Measurements from ENCODE around the gene CNPPD1.

CNPPD1 gene

DNA sequence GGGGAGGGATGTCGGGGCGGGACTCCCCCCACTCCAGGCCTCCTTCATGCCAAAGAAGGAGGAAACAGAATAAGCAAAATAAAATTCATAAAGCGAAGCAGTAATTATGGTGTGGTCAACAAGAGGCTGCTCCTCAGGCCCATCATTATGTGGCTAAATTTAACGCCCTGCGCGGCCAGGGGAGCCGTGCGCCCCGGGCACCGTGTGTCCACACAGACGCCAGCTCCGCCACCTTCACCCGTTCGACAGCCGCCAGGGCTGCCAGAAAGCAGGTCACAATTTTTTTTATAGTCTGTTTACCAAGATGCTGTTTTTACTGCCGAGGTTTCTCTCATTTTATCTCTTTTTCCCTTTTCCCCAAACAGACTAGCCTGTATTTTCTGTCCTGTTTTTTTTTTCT is 47.1 kb downstream of the CNPPD1 start:
- H3K9ac ChIP-seq (ENCODE audit: low read depth, low read length), result no peak overlapping the region
- H3K27me3 ChIP-seq (ENCODE audit: control insufficient read depth, insufficient read depth, low read length), result no peaks in the 10 kb centered on the region
- no peaks in the 10 kb centered on the region for H3K9me3 ChIP-seq (ENCODE audit: control insufficient read depth, insufficient read depth, low read length)
- no peaks in the 10 kb centered on the region for H3K4me1 ChIP-seq (ENCODE audit: control insufficient read depth, insufficient read depth, low read length)
- H3K4me3 ChIP-seq (ENCODE audit: low read depth, low read length), result no peak overlapping the region
- no peaks in the 10 kb centered on the region for H3K36me3 ChIP-seq (ENCODE audit: control insufficient read depth, insufficient read depth, low read length)

DNA sequence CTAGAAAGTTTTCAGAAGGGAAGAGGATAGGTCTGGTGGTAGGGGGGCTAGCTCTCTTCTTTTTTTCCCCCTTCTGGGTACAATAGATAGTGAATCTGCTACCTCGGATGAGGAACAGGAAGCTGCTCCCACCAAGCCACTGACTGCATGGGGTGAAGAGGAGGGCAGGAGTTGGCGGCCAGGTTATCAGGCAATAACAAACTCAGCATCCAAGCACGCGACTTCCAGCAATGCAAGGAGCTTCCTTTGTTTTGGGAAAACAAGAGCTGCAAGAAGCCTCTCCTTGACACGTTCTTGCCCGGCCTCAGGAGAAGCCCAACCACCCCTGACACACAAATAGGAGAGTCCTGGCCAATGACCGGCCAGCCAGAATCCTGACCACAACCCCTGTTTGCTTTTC is 48.3 kb downstream of the CNPPD1 start:
- H3K27me3 ChIP-seq (ENCODE audit: control insufficient read depth, insufficient read depth, low read length), result no peaks in the 10 kb centered on the region
- H3K4me3 ChIP-seq (ENCODE audit: low read depth, low read length), result no peak overlapping the region
- H3K9me3 ChIP-seq (ENCODE audit: control insufficient read depth, insufficient read depth, low read length), result no peaks in the 10 kb centered on the region
- no peak overlapping the region for H3K9ac ChIP-seq (ENCODE audit: low read depth, low read length)
- no peaks in the 10 kb centered on the region for H3K4me1 ChIP-seq (ENCODE audit: control insufficient read depth, insufficient read depth, low read length)
- no peaks in the 10 kb centered on the region for H3K36me3 ChIP-seq (ENCODE audit: control insufficient read depth, insufficient read depth, low read length)

DNA sequence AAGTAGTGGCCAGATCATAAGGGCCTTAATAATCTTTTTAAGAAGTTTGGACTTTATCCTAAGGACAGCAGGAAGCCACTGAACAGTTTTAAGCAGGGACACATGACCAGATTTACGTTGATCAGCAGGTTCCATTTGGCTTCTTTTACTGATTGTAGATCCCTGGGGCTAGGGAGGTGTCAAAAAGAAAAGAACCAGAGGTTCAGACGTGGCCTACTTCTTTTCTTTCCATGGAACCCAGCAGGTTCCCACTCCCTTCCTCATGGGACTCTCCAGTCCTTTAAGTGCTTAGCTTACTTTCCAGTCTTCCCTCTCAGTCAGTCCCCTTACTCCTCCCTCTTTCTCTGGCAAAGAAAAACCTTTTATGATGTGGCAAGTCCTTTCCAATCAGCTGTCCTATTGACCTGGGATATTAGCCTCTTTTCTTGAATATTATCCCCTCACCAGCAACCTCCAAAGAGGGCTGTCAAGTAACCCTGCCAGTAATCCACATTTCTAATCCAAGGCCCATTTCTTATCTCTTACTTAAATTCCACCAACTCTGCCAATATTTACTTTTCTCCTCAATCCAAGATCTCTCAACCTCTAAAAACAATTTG is 49.6 kb downstream of the CNPPD1 start:
- Histone ChIP-seq H3K36me3 (ENCODE audit: control insufficient read depth, insufficient read depth, low read length) (no peaks in the 10 kb centered on the region), H3K4me1 (ENCODE audit: control insufficient read depth, insufficient read depth, low read length) (no peaks in the 10 kb centered on the region), H3K4me3 (ENCODE audit: low read depth, low read length) (no peak overlapping the region), H3K27me3 (ENCODE audit: control insufficient read depth, insufficient read depth, low read length) (no peaks in the 10 kb centered on the region), H3K9ac (ENCODE audit: low read depth, low read length) (no peak overlapping the region), H3K9me3 (ENCODE audit: control insufficient read depth, insufficient read depth, low read length) (no peaks in the 10 kb centered on the region)

DNA sequence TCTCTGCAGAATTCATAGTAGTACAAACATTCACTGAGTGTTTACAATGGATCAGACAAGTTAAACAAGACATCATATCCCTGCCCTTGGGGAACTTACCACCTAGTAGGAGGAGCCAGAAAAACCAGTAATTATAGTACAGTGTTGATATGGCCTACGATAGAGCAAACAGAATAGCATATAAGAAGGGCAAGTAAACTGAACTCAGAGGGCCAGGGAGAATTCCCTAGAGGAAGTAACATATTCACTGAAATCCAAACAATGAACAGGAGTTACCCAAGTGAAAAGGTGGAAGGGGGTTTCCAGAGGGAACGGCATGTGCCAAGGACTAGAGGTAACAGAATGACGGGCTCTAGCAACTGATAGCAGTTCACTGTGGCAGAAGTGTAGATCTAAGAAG is 50.2 kb downstream of the CNPPD1 start:
- no peaks in the 10 kb centered on the region for H3K9me3 ChIP-seq (ENCODE audit: control insufficient read depth, insufficient read depth, low read length)
- no peak overlapping the region for H3K9ac ChIP-seq (ENCODE audit: low read depth, low read length)
- no peak overlapping the region for H3K4me3 ChIP-seq (ENCODE audit: low read depth, low read length)
- no peaks in the 10 kb centered on the region for H3K4me1 ChIP-seq (ENCODE audit: control insufficient read depth, insufficient read depth, low read length)
- H3K27me3 ChIP-seq (ENCODE audit: control insufficient read depth, insufficient read depth, low read length), result no peaks in the 10 kb centered on the region
- H3K36me3 ChIP-seq (ENCODE audit: control insufficient read depth, insufficient read depth, low read length), result no peaks in the 10 kb centered on the region

DNA sequence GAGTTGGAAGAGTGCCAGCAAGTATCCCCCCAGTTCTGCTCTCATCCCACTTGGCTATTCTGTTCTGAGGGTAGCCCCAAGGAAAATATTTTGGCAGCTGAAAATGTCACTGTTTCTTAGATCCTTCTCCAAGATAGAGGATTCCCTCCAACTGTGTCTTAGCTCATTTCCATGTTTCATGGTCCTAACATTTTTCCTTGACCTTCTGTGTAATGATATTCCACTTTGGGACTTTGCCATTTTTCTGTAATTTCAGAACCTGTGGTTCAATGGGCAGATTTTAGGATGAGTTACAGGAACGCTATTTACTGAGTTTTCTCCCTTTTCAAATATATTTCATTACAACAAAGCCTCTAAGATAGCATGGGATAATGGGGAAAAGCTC is 50.8 kb downstream of the CNPPD1 start:
- Histone ChIP-seq H3K36me3 (ENCODE audit: control insufficient read depth, insufficient read depth, low read length) (no peaks in the 10 kb centered on the region), H3K4me3 (ENCODE audit: low read depth, low read length) (no peak overlapping the region), H3K4me1 (ENCODE audit: control insufficient read depth, insufficient read depth, low read length) (no peaks in the 10 kb centered on the region), H3K9ac (ENCODE audit: low read depth, low read length) (no peak overlapping the region), H3K27me3 (ENCODE audit: control insufficient read depth, insufficient read depth, low read length) (no peaks in the 10 kb centered on the region), H3K9me3 (ENCODE audit: control insufficient read depth, insufficient read depth, low read length) (no peaks in the 10 kb centered on the region)

DNA sequence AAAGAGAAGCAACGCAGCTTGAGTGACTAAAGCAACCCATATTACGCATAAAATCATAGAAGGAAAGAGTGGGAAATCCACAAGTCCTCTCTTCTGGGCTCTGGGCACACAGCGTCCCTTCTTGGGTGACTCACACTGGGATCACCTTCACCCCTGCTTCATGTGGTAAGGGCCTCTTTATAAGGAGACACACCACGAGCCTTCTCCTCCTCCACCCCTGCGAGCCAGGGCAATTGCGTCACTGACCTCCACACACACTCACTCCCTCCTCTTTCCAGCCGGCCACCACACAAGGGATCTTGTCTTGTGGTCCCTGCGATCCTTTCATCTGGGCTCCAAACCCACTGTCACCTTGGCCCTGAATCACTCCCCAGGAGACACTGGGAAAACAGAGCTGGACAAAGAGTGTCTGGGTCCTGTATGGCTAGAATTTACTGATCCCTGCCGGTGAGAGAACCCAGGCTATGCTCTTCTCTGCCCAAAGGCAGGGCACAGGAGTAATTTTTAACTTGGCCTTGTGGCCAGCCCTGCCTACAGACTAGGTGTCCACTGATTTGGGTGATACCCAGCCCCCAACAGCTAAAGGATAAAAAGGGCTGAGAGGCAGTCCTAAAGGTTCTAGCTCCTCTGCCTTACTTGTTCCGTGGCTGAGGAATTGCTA is 51.4 kb downstream of the CNPPD1 start:
- H3K4me3 ChIP-seq (ENCODE audit: low read depth, low read length), result no peak overlapping the region
- H3K9ac ChIP-seq (ENCODE audit: low read depth, low read length), result no peak overlapping the region

DNA sequence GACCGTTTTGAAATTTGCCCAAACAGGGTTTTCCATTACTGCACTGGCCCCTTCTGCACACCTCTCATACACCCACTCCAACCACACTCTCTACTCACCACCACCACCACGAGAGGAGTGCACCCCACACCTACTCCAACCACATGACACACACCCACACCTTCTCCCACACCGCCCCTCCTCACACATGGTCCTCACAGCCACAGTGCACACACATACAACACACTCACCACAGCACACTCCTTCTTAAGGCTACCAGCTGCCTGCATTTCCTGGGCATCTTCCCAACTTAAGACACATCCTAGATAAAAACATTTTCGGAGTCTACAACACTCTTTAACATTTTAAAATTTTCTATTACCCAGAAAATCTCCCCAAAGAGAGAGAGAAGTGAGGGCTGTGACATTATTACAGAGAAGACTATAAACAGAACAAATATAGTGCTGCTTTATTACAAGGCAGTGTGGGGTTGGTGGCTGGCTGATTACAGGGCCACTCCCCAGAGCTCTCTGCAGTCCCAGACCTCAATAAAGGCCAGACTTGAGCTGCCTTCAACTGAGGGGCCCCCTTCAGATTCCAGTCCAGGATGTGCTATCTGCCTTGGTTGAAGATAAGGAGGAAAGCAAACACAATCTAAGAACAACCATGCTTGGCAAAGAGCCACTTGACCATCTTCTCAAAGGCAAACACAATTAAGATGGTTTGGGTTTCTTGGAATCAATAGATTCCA is 52.2 kb downstream of the CNPPD1 start:
- H3K9me3 ChIP-seq (ENCODE audit: control insufficient read depth, insufficient read depth, low read length), result no peaks in the 10 kb centered on the region
- no peak overlapping the region for H3K9ac ChIP-seq (ENCODE audit: low read depth, low read length)
- H3K4me3 ChIP-seq (ENCODE audit: low read depth, low read length), result no peak overlapping the region
- no peaks in the 10 kb centered on the region for H3K27me3 ChIP-seq (ENCODE audit: control insufficient read depth, insufficient read depth, low read length)
- H3K36me3 ChIP-seq (ENCODE audit: control insufficient read depth, insufficient read depth, low read length), result no peaks in the 10 kb centered on the region
- H3K4me1 ChIP-seq (ENCODE audit: control insufficient read depth, insufficient read depth, low read length), result no peaks in the 10 kb centered on the region

More for the DNA sequence above, 51.4 kb downstream of the CNPPD1 start:
- no peaks in the 10 kb centered on the region for H3K9me3 ChIP-seq (ENCODE audit: control insufficient read depth, insufficient read depth, low read length)
- H3K27me3 ChIP-seq (ENCODE audit: control insufficient read depth, insufficient read depth, low read length), result no peaks in the 10 kb centered on the region
- no peaks in the 10 kb centered on the region for H3K4me1 ChIP-seq (ENCODE audit: control insufficient read depth, insufficient read depth, low read length)
- H3K36me3 ChIP-seq (ENCODE audit: control insufficient read depth, insufficient read depth, low read length), result no peaks in the 10 kb centered on the region

DNA sequence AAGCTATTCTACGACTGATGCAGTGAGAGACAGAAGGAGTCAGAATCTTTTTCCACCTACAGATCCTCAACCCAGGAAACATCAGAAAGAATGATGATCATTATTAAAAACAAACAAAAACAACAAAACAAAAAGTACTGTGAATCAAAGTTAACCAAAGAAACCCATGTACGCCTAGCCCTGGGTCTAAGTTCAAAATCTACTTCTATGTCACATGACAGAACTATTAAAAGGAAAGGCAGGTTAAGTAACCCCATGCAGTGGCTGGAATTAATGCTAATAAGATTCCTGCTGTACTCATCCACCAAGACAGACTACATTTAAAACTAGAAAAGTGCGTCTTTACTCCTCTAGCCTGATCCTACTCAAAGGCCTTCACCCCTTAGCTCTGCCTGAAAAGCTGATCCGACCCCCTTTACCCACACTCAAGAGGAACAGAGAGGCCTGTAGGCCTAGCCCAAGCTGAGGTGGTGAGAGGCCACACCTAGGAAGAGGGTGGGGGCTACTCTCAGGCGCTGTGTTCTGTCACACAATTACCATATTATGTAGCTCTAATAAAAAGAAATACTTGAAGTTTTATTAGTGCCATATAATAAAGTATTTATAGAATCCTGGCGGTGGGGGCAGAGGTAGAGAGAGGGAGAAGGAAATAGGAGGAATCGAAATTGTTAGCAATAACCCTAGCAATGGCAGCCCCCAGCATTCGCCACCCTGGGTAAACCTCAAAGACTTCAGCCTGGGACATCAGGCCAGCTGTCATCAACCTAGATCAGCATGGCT is 53.2 kb downstream of the CNPPD1 start:
- H3K9ac ChIP-seq (ENCODE audit: low read depth, low read length), result no peak overlapping the region
- no peaks in the 10 kb centered on the region for H3K27me3 ChIP-seq (ENCODE audit: control insufficient read depth, insufficient read depth, low read length)
- H3K4me1 ChIP-seq (ENCODE audit: control insufficient read depth, insufficient read depth, low read length), result no peaks in the 10 kb centered on the region
- no peaks in the 10 kb centered on the region for H3K9me3 ChIP-seq (ENCODE audit: control insufficient read depth, insufficient read depth, low read length)
- no peaks in the 10 kb centered on the region for H3K36me3 ChIP-seq (ENCODE audit: control insufficient read depth, insufficient read depth, low read length)
- H3K4me3 ChIP-seq (ENCODE audit: low read depth, low read length), result no peak overlapping the region

DNA sequence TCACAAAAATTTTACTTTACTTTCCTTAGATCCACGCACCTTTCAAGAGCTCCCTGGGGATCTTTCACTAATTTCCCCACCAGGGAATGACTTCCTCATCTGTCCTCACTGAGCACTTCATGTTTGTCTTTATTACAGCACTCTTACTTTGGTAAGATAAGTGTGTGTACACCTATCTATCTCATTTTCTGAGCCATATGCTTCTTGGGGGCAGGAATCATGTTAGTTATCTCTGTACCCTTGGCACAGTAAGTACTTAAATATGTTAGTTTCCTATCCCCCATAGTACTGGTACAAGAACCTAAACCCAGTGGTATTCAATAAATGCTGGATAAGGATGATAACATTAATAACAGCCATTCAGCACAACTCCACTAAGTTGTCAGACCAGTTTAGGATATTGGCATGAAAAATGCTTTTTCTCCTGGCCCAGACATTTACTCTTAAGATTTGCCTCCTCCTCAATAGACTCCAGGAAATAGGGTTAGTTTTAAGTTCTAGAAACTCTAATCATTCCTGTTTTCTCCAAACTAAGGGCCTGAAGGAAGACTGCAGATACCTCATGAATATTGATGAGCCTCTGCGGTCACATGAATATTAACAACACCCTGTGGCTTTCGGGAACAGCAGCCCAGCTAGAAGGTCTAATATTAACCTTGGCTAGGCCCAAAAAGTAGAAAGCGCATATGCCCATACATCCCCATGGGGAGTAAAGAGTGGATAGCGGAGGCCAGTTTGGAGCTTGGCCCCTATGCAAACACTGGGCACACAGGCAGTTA is 54.3 kb downstream of the CNPPD1 start:
- Histone ChIP-seq H3K36me3 (ENCODE audit: control insufficient read depth, insufficient read depth, low read length) (no peaks in the 10 kb centered on the region), H3K9ac (ENCODE audit: low read depth, low read length) (no peak overlapping the region), H3K4me1 (ENCODE audit: control insufficient read depth, insufficient read depth, low read length) (no peaks in the 10 kb centered on the region), H3K9me3 (ENCODE audit: control insufficient read depth, insufficient read depth, low read length) (no peaks in the 10 kb centered on the region), H3K27me3 (ENCODE audit: control insufficient read depth, insufficient read depth, low read length) (no peaks in the 10 kb centered on the region), H3K4me3 (ENCODE audit: low read depth, low read length) (no peak overlapping the region)
